22Rv1 (cell line): ENCODE measurements around the gene TOE1.

Experiments used
- CTCF ChIP-seq: fragments of 450-650 bp; IDR thresholded peaks from 2 replicates; pipeline ENCODE4 v1.5.1; 2017; ENCODE audit warnings: mild to moderate bottlenecking
- ZFX ChIP-seq: fragments of 450-650 bp; IDR thresholded peaks from 2 replicates; pipeline ENCODE4 v1.6.1; 2017; ENCODE audit warnings: antibody characterized with exemption, borderline replicate concordance

DNA sequence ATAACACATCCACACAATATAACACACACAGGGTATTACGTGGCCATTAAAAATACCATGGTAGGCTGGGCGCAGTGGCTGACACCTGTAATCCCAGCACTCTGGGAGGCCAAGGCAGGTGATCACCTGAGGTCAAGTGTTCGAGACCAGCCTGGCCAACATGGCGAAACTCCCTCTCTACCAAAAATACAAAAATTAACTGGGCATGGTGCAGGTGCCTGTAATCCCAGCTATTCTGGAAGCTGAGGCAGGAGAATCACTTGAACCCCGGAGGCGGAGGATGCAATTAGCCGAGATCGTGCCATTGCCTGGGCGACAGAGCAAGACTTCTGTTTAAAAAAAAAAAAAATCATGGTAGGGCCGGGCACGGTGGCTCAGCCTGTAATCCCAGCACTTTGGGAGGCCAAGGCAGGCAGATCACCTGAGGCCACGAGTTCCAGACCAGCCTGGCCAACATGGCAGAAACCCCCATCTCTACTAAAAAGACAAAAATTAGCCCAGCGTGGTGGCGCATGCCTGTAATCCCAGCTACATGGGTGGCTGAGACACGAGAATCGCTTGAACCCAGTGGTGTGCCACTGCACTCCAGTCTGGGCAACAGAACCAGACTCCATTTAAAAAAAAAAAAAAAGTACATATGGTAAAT is 37.3 kb upstream of the TOE1 start:
- TF ChIP-seq CTCF = no peak
- no peak for TF ChIP-seq ZFX
